ENCODE data around the gene CSNK1G3.

Gene CSNK1G3

DNA sequence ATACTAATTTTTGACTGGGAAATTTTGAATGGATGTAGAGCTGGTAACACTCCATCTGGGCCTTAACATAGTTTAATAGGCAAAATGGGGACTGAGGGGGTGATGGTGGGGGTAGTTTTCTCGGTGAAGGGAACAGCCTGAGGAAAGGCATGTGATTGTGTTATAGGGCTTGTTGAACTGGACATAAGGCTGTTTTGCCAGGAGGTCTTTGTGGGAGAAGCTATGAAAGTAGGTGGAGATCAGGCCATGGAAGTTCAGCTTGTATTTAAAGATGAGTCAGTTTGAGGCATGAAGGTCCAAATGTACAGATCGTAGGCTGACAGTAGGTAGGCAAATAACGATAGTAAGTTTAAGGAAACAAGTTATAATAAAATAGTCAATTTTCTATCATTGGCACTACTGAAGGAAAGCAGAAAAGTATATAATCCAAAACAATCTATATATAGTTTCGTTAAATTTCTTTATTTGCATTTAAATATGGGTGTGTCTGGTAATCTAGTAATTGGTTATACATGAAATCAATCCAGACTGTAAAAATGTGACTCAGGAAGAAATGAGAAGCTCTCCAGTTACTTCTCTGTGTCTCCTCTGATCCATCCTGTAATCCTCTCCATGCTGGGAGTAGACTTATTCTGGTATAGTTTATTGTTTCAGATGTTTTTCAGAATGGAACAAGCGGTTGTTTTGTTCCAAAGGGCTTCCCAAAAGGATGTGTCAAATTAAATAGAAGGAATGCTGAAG is 2.8 kb downstream of the CSNK1G3 start:
- no peak for DNase-seq

DNA sequence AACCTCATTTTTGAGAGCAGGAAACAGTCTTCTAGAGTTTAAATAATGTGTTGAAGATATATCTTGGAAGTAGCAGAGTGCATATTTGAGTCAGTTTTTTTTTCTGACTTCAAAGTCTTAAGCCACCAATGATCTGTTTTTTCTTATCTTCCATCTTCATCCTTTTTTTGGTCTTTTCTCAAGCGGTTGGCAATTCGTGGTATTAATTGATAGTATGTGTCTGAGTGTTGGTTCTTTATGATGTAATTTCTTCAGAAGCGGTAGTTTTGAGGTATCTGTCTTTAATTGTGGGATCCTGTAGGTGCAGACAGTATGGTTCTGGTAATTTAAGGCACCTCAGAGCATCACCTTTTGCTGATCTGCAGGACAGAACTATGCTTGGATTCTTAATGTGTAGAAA is 3.9 kb downstream of the CSNK1G3 start:
- DNase-seq, result no peak

DNA sequence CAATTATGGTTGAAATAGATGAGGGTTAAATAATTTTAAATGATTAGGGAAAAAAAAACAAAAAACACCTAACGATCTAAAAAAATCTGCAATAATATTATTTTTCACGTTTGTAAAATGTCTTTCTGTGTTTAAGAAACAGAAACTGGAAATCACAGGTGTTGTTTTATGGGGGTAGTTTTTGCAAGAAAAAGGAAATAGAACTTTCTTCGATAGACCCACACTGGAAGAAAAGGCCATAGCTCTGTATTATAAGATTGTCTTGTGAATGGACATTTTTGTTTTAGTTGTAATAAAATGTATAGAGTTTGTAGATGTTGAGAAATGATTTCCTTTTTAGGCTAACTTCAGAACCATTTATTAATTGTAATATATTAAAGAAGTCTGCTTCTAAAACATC is 5.5 kb downstream of the CSNK1G3 start:
- no peak for DNase-seq

DNA sequence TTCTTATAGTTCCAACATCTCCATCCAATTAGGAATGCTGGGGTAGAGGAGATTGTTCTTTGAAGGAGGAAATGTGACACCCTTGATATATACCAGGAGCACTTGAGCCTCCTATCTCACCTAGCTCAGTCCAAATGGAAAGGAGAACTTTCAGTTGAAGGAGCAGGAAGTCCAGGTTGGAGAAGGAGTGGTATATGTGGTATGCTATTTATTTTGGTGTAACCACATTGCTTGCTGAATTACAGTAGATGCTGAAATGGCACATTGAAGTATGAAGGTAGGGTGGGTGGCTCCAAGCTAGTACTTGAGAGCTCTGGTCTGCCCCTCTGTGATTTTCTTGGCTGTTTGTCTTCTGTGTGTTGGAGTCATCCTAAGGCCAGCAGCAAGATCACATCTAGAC is 6.1 kb downstream of the CSNK1G3 start:
- DNase-seq, result no peak

DNA sequence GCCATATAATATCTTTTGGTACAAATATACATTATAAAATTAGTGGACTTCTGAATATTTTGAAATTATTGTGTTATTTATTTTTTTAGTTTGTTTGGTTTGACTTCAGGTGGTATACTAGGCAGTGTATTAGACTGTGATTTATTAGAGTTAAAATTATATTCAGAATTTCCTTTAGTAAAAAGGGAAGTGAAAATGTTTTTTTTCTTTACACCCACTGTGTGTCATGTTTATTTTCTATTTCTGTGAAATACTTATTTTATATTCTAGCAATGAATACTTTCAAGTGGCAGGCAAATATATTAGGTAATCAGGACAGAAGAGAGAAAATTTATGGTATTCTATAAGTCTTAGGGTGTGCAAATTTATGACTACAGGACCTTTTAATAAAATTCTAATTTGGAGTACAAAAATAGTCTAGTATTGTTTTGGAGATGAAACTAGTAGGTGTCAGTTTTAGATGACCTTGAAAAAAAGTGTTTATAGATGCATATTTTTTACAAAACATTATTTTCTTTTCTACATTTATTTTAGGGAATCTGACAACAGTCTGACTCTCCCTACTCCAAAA is 8.8 kb downstream of the CSNK1G3 start:
- DNase-seq, result no peak

DNA sequence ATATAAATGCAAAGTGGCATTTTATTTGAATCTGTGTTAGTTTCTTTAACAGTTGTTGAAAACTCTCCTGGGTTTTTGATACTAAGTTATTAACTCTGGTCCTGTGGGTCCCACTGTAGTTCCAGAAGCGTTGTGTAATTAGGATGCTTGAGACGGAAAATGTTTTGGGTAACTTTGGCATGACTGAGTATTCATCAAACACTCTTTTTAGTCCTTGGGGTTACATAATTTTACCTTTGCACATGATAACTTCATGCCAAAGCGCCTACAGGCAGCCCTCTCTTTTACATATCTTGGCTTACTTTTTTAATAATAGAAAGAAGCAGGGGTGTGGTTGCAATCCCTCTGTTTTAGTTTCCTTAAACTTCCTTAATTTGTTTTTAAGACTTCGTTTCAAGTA is 12.2 kb downstream of the CSNK1G3 start:
- no peak for DNase-seq

DNA sequence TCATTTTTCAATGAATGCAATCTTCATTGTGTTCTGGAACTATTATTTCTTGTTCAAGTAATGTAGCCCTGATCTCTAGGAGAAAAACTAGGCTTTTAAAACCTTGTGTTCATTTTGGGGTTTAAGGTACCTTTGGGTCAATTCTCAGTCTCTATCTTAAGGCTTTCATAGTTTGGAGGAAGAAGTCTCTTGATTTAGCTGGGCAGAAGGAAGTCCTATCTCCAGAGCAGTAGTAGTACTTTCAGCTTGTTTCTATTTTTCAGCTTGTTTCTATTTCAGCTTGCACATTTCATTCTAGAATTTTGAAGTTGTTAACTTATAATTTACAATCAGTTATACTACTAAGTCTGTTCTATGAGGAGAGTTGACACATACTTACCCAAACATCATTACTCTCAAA is 15.2 kb downstream of the CSNK1G3 start:
- DNase-seq, result no peak

DNA sequence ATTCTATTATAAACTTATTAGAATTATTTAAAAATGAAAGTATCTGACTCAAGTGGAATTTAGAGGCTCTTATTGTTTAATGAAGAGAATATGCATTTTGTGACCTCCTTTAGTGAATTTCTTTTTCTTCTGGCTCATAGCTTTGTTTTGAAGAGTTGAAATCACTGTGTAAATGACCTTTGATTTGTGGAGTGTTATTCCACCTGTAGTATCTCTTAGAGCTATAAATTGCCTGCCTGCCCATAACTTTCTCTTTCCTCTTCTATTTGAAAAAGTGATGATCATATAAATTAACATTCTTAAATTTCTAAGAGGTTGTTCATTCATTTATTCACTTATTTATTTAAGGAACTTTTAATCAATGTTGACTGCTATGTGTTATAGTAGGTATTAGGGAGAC is 16.1 kb downstream of the CSNK1G3 start:
- no peak for DNase-seq

DNA sequence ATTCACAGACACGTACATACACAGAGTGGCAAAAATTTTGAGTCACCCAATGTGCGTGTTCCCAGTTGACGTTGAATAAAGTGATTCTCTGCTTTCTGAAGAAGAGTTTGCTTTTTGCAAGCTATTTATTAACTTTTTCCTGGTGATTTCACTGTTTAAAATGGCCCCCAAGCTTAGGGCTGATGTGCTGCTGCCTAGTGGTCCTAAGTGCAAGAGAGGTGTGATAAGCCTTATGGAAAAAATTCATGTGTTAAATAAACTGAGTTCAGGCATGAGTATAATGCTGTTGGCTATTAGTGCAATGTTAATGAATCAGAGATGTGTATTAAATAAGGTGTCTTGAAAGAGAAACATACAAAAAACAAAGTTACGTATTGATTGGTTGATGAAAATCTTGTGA is 16.9 kb downstream of the CSNK1G3 start:
- no peak for DNase-seq

DNA sequence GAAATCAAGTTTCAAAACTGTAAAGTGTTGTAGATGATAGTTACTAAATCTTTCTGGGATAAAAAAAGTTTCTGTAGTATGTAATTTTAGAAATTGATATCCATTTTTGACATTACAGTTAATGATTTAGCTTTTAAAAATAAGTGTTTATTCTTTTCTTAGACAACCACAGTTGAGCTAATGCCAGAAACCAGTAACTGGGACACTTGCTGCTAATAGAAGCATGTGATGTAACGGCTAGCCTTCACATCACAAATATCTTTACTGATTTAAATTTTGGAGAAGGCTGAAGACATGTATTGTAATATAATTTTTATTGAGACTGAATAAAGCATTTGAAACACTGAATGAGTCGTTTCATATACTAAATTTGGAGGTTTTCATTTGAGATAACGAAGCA is 18.8 kb downstream of the CSNK1G3 start:
- no peak for DNase-seq

DNA sequence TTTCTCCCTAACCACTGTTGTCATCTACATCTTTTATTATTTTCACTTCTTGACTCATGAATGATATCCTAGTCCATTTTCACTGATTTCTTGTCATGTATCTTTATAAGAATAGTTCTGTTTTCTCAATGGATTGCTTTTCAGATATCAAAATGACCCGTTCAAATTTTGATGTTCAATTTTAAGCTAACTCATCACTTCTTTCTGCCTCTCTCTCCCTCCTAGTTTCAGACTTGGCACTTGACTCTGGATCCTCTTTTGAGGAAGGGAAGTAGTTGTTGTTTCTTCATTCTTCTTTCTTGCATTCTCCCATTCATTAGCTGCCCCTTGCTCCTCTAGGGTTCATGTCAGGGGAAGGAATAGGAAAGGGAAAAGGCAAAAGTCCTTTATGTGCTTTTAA is 23.7 kb downstream of the CSNK1G3 start:
- DNase-seq, result no peak

DNA sequence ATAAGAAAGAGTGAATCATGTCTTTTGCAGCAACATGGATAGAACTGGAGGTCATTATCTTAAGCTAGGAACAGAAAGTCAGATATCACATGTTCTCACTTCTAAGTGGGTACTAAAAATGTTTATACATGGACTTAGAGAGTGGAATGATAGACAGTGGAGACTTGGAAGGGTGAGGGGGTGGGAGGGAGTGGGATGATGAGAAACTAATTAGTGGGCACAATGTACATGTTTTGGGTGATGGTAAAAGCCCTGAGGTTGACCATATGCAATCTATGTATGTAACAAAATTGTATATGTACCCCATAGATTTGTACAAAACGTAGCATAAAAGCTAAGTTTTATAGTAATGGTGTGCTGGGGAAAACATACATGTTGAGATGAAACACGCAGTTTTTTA is 25.3 kb downstream of the CSNK1G3 start:
- no peak for DNase-seq

DNA sequence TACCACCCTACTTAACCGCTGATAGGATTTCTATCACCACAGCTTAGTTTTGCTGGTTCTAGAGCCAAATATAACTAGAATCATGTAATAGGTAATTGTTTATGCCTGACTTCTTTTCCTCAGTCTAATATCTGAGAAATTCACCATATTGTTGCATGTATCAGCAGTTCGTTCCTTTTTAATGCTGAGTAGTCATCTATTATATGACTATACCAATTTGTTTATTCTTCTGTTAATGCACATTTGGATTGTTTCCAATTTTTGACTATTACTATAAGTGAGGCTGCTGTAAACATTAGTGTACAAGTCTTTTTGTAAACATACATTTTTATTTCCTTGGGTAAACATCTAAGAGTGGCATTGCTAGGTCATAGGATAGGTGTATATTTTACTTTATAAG is 25.9 kb downstream of the CSNK1G3 start:
- no peak for DNase-seq

DNA sequence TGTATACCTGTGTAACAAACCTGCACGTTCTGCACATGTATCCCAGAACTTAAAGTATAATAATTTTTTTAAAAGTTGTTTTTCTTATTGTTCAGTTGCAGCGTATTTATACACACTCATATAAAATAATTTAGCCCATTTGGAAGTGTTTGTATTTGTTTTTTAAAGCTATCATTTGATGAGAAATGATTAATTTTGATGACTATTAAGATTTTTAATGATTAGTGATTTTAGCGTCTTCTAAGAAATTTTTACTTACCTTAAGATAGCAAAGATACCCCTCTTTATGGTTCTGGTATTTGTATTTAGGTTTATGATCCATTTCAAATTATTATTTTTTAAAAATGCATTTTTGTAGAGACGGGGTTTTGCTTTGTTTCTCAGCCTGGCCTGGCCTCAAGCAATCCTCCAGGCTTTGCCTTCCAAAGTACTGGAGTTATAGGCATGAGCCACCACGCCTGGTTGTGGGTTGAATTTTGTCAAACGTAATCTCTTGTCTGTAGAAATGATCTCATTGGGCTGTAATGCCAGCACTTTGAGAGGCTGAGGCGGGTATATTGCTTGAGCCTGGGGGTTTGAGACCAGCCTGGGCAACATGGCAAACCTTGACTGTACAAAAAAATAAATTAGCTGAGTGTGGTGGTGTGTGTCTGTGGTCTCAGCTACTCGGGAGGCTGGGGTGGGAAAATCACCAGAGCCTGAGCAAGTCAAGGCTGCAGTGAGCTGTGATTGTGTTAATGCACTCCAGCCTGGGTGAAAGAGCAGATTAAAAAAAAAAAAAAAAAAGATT is 26.9 kb downstream of the CSNK1G3 start:
- DNase-seq, result no peak

DNA sequence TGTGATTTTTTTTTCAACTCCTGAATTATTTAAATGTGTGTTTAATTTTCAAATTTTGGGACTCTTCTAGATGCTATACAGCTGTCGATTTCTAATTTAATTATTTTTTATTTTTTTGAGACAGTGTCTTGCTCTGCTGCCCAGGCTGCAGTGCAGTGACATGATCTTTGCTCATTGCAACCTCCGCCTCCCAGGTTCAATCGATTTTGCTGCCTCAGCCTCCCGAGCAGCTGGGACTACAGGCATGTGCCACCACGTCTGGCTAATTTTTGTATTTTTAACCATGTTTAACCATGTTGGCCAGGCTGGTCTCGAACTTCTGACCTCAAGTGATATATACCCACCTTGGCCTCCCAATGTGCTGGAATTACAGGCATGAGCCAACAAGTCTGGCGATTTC is 28.6 kb downstream of the CSNK1G3 start:
- no peak for DNase-seq

DNA sequence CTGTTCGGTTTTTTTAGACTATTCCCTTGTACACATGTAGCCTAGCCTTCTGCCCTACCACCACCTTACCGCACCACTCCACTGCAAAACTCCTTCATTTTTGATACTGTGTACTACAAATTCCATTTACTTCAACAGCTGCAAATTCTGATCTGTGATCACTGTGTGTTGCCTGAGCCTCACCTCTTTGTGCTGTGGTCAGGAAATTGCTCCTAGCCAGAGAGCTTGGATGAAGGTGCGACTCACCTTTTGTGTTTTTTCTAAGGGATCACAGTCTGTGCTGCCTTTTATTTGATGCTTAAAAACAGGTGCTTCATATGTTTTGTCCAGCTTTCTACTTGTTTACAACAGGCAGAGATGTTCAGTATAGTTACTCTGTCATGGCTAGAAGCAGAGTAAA is 31.5 kb downstream of the CSNK1G3 start:
- DNase-seq, result no peak

DNA sequence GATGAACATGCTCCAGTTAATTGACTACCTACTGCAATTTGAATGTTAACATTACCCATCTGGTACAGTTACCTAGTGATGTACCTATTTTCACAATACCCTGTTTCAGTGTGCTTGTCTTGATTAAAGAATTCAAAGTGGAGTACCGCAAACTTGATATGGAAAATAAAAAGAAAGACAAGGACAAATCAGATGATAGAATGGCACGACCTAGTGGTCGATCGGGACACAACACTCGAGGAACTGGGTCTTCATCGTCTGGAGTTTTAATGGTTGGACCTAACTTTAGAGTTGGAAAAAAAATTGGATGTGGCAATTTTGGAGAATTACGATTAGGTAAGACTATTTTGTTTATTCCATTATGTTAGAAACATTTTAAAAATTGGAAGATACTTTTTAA is 33.5 kb downstream of the CSNK1G3 start:
- DNase-seq, result no peak

DNA sequence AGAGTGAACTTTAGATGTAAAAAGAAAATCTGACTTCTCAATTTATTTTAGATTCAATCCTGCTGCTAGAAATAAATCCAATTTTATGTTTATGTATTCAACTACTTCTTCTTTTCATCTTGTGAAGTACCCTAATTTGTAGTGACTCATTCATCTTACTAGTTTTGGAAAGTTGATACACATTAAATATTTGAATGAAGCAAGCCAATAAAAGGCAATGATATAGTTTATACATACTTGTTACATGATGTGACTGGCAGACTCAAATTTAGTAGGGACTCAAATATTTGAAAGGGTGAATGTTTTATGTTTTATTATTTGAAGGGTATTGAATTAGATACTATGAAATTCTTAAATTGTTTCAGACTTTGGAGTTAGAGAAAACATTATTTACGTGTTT is 34.7 kb downstream of the CSNK1G3 start:
- no peak for DNase-seq

DNA sequence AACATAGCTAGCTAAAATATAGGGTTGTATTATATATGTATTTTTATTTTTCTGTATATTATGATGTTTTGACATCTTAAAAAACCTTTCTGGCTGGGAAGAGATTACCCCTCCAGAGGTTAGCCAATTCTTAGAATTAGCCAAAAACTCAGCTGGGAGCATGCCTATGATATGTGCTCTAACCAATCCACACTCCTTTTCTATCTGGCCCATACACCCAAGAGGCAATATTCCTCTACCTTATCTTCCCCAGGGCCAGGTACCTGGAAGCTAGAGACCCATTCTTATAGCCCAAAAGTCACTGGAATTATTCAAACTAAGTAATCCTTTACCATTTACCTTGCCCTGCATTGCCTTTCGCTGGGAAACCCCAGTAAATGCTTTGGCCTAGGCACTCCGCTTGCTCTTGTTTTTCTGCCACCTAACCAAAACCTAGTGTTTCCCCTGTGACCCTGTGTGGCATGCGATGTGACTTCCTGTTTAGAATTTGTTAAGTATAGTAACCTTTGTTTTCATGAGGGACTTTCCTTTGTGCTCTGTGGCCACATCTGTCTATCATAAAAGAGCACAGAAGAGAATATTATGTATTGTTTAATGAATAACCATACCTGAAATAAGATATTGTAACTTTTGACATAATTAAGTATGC is 37.4 kb downstream of the CSNK1G3 start:
- DNase-seq, result no peak

DNA sequence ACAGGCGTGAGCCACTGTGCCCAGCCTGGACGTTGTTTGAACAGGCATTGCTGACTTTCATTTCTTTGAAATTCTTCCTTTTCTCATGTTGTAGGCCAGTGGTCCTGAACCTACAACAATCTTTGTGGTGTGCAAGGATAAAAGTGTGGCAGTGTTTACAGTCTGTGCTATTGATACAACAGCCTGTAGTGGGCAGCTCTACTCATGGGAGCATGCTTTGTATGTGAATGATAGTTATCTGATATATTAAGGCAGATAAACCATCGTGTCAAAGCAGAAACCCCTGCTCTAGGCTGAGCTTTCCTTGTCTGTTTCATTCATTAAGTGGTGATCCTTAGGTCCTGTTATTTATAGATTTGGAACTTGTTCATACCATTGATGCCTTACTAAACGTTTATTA is 42.6 kb downstream of the CSNK1G3 start:
- DNase-seq, result no peak

DNA sequence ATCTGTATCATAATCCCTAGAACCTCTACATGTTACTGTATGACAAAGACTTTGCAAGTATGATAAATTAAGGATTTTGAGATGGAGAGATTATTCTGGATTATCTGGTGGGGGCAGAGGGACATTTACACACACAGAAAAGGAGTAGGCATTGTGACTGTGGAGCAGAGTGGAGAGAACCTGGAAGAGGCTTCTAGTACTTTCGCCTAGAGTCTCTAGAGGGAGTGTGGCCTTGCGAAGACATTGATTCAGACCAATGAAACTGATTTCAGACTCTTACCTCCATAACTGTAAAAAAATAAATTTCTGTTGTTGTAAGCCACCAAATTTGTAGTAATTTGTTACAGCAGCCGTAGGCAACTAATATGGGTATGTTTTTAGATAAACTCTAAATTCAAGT is 45.9 kb downstream of the CSNK1G3 start:
- no peak for DNase-seq

DNA sequence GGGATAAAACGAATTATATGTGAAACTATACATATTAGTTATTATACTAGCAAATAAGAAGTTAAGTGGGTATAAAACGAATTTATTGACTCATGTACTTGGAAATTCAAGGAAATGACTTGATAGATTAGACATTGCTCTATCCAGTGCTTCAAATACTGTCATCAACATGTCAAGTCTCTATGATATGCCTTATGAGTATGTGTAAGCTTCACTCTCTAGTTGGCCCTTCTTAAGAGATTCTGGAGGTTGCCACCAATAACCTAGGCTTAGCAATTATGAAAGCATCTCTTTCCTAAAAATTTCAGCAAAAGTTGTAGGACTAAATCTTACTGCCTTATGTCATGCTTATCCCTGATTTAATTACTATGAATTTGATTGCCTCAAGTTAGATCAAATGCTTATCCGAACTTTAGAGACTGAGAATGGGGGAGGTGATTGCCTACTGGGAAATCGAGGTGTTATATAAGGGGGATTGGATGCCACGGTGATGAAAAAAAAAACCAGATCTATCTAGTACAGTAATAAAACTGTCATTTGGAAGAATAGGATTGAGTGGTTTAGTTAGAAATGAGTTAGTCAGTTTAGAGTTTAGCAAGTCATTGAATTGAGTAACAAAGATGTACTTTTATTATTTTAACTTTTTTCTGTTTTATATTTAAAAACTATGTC is 46.9 kb downstream of the CSNK1G3 start:
- no peak for DNase-seq

DNA sequence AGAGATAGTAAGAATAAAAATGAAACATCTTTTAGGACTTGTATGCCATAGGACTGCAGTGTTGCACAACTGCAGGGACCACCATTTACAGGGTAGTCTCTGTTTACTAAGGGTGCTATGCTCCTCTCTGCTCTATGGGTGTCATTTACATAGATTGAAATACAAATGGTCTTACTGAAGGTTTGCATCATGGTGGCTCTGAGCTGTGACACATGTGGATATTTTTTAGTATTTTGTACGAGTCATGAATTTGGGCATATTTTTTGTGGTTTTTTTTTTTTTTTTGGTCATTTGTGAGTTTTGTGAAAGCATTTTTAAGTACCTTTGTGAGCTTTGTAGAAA is 47.4 kb downstream of the CSNK1G3 start:
- no peak for DNase-seq
